CD14-positive monocyte (primary cell): Measurements from ENCODE around the gene CYLD. TPM values are rescaled to one million over a fixed set of nuclear protein-coding genes. Genes with fewer than 3 reads are reported as not detected.

Experiments
- DNase-seq, 3 donors: peaks; one replicate each; pipeline ENCODE4 v3.0.0-alpha.2; 2011 to 2022
- H2AFZ ChIP-seq: 2 replicates; pipeline ENCODE4 v1.6.0; 2012; ENCODE audit warnings: mild to moderate bottlenecking, low read depth, low read length, inconsistent platforms; ENCODE audit not compliant: insufficient read depth, poor library complexity, severe bottlenecking
- H3K27ac ChIP-seq, 2 donors: 1 replicate in 1 of 2; 2 replicates in 1 of 2; pipeline ENCODE4 v1.5.1; 2012 to 2013; ENCODE audit warnings: low read length in 2 of 2, control low read depth in 1 of 2, inconsistent platforms in 1 of 2, low read depth in 1 of 2, mild to moderate bottlenecking in 1 of 2
- H3K27me3 ChIP-seq, 2 donors: one replicate each; pipeline versions ENCODE4 v1.6.0 to v1.6.1; 2011 to 2013; ENCODE audit warnings: low read length in 2 of 2; ENCODE audit not compliant: control insufficient read depth in 2 of 2, insufficient read depth in 2 of 2
- H3K36me3 ChIP-seq, 2 donors: replicated peaks in 1 of 2; 1 replicate in 1 of 2; 2 replicates in 1 of 2; pipeline versions ENCODE4 v1.5.1 to v1.6.1; 2012 to 2013; ENCODE audit warnings: low read length in 2 of 2, control low read depth in 1 of 2, inconsistent platforms in 1 of 2, mild to moderate bottlenecking in 1 of 2; ENCODE audit not compliant: insufficient read depth in 2 of 2, control insufficient read depth in 1 of 2
- H3K4me1 ChIP-seq, 2 donors: 1 replicate in 1 of 2; 2 replicates in 1 of 2; pipeline versions ENCODE4 v1.5.1 to v1.6.1; 2012 to 2013; ENCODE audit warnings: low read length in 2 of 2, control low read depth in 1 of 2, inconsistent platforms in 1 of 2, mild to moderate bottlenecking in 1 of 2, moderate library complexity in 1 of 2; ENCODE audit not compliant: insufficient read depth in 2 of 2, control insufficient read depth in 1 of 2
- H3K4me2 ChIP-seq: replicated peaks from 2 replicates; pipeline ENCODE3; 2012; ENCODE audit warnings: low read length, moderate library complexity, mild to moderate bottlenecking; ENCODE audit not compliant: poor library complexity, severe bottlenecking; ENCODE audit errors: extremely low read depth
- H3K4me3 ChIP-seq, 3 experiments: fragments of 200-600 bp in 1 of 3; sonication (generic) in 1 of 3; replicated peaks in 1 of 3; 1 replicate in 2 of 3; 2 replicates in 1 of 3; pipeline ENCODE4 v1.5.1; 2011 to 2013; ENCODE audit warnings: low read length in 3 of 3, mild to moderate bottlenecking in 3 of 3, control low read depth in 2 of 3, low read depth in 2 of 3, inconsistent platforms in 1 of 3, moderate library complexity in 1 of 3
- H3K79me2 ChIP-seq: 2 replicates; pipeline ENCODE4 v1.6.0; 2012; ENCODE audit warnings: mild to moderate bottlenecking, control low read depth, inconsistent platforms, low read length, moderate library complexity; ENCODE audit not compliant: insufficient read depth
- H3K9ac ChIP-seq: 2 replicates; pipeline ENCODE4 v1.6.0; 2017; ENCODE audit warnings: low read length, mild to moderate bottlenecking; ENCODE audit not compliant: insufficient read depth, poor library complexity, severe bottlenecking
- H3K9me3 ChIP-seq, 2 donors: replicated peaks in 1 of 2; 1 replicate in 1 of 2; 2 replicates in 1 of 2; pipeline versions ENCODE4 v1.5.1 to v1.6.1; 2012 to 2013; ENCODE audit warnings: low read length in 2 of 2, control low read depth in 1 of 2; ENCODE audit not compliant: control insufficient read depth in 1 of 2, insufficient read depth in 1 of 2
- H4K20me1 ChIP-seq: 2 replicates; pipeline ENCODE4 v1.6.0; 2012; ENCODE audit warnings: mild to moderate bottlenecking, low read length, control low read depth, moderate library complexity; ENCODE audit not compliant: insufficient read depth
- H3K27ac Mint-ChIP-seq, 7 donors: one replicate each; pipeline ENCODE4 v1.8.0; 2020; ENCODE audit warnings: mild to moderate bottlenecking in 7 of 7, mixed read lengths in 7 of 7, moderate library complexity in 6 of 7, inconsistent platforms in 2 of 7
- H3K27me3 Mint-ChIP-seq, 3 donors: one replicate each; pipeline ENCODE4 v1.8.0; 2021 to 2022; ENCODE audit warnings: low read depth in 3 of 3, mild to moderate bottlenecking in 3 of 3, mixed read lengths in 3 of 3, moderate library complexity in 3 of 3, inconsistent platforms in 1 of 3
- H3K36me3 Mint-ChIP-seq, 2 donors: one replicate each; pipeline ENCODE4 v1.8.0; 2020; ENCODE audit warnings: mixed read lengths in 2 of 2, inconsistent platforms in 1 of 2, mild to moderate bottlenecking in 1 of 2
- H3K4me1 Mint-ChIP-seq: one replicate; pipeline ENCODE4 v1.8.0; 2020; ENCODE audit warnings: mild to moderate bottlenecking, mixed read lengths
- H3K4me3 Mint-ChIP-seq, 2 donors: one replicate each; pipeline ENCODE4 v1.8.0; 2020; ENCODE audit warnings: mild to moderate bottlenecking in 2 of 2, mixed read lengths in 2 of 2, moderate library complexity in 1 of 2
- H3K9me3 Mint-ChIP-seq, 7 donors: one replicate each; pipeline ENCODE4 v1.8.0; 2020 to 2022; ENCODE audit warnings: mixed read lengths in 7 of 7, mild to moderate bottlenecking in 6 of 7, moderate library complexity in 6 of 7, inconsistent platforms in 2 of 7
- CTCF ChIP-seq: fragments of 200-600 bp; IDR thresholded peaks from one replicate; pipeline ENCODE4 v1.8.0; 2022; ENCODE audit warnings: antibody characterized with exemption, mild to moderate bottlenecking
- WGBS: methylation state at CpG from one replicate; pipeline ENCODE4 v1.1.5; 2013; ENCODE audit warnings: missing lambda C conversion rate; ENCODE audit not compliant: insufficient coverage; 5-methylcytosine and 5-hydroxymethylcytosine counted together
- intact Hi-C, 2 donors: fragments of 100-400 bp; cut with micrococcal nuclease; formaldehyde crosslinking; loops; one replicate each; pipeline versions ENCODE4 v1.15.0 to v1.15.1; 2023
- polyA plus RNA-seq, 3 donors: library from polyadenylated mRNA; depleted of rRNA in 1 of 3; unstranded in 2 of 3; stranded (reverse) in 1 of 3; fragments of 300-500 nt in 2 of 3; fragments of >200 nt in 1 of 3; fragmentation: Illumina TruSeq in 2 of 3; gene quantifications; 1 replicate in 2 of 3; 2 replicates in 1 of 3; pipeline ENCODE4 v1.2.3, GENCODE V29; 2012 to 2021

Gene CYLD
- polyA plus RNA-seq, 3 donors = 32.1 to 57.9 (median 35.9) TPM

DNA sequence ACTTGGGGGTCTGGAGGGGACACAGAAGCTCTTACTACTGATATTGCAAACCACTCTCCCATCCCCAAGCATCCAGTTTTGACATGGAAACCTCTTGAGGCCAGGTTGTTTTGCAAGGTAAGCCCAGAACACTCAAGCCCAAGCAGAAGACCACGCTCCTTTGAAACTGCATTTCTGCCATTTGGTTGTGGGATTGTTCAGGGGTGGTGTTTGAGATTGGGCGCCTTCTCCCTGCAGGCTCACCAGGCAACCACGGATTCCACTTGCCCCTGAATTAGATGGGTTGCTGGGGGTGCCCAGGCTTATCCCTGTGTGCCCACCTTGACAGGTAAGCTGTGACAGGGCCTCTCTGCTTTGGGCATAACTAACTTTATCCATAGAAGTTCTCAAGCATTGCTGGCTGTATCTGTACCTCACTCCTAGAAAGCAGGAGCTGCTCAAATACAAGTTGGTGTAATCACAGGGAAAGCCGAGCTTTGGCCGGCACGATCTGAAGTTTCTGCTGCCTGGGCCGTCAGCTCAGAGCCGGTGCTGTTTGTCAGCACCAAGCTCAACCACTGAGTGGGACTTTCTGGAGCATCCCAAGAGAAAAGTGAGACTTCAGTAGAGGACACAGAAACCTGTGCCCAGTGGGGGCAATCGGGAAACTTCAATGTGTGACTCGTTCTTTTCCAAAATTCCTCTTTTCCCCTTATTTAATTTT is 93.6 kb downstream of the CYLD start:
- Mint-ChIP-seq H3K27me3 (peaks cover 4 to 12% (median 10%) of the 10 kb centered on the region in 3 donors), H3K27ac (no peak overlapping the region)
- intact Hi-C loops = no loop called here

DNA sequence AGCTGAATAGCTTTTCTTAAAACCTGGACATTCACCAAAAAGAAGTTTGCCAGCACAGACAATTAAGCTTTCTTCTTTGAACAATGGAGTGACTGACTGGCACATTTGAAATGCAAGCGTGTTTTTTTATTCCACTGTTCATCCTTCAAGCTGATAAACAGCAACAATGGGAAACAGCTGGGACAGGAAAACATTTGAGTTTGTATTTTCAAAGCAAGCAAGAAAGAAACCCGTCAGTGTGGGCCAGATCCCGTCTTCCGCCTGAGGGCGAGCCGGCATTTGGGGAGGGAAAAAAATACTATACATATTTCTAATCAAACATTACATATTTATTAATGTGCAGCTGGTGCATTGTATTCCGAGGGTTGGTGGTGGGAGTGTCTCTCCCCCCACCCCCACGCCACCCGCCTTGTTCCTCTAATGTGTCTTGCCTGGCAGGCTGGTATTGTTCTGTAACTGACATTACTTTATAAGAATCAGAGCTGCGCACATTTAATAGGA is 94.3 kb downstream of the CYLD start:
- no peak overlapping the region for H3K27ac ChIP-seq
- TF ChIP-seq CTCF = no peak
- no peaks in the 10 kb centered on the region for H3K79me2 ChIP-seq
- H3K4me2 ChIP-seq = no peak overlapping the region
- no peaks in the 10 kb centered on the region for H4K20me1 ChIP-seq
- H3K36me3 ChIP-seq = no peaks in the 10 kb centered on the region
- peaks cover 0 to 4% of the 10 kb centered on the region in 2 donors for H3K4me1 ChIP-seq
- H3K27me3 ChIP-seq = peaks cover 13 to 16% of the 10 kb centered on the region in 2 donors
- WGBS = 100% methylated on average over 1 of the region's 10 CpGs
- Mint-ChIP-seq H3K4me1 (peaks cover 6% of the 10 kb centered on the region), H3K36me3 (no peaks in the 10 kb centered on the region), H3K4me3 (no peak overlapping the region), H3K9me3 (peaks cover 0 to 2% (median 0%) of the 10 kb centered on the region in 7 donors), H3K27me3 (peaks cover 11 to 19% (median 16%) of the 10 kb centered on the region in 3 donors), H3K27ac (no peak overlapping the region)
- no peak overlapping the region for H2AFZ ChIP-seq
- intact Hi-C loops = no loop called here
- no peak overlapping the region for H3K4me3 ChIP-seq
- H3K9ac ChIP-seq = no peak overlapping the region
- DNase-seq = no peak
- H3K9me3 ChIP-seq = no peaks in the 10 kb centered on the region

More for the DNA sequence above, 93.6 kb downstream of the CYLD start:
- Histone ChIP-seq H3K27ac (no peak overlapping the region), H4K20me1 (no peaks in the 10 kb centered on the region), H3K79me2 (no peaks in the 10 kb centered on the region), H3K27me3 (peaks cover 8 to 9% of the 10 kb centered on the region in 2 donors), H3K36me3 (no peaks in the 10 kb centered on the region), H3K4me1 (no peaks in the 10 kb centered on the region), H3K9me3 (no peaks in the 10 kb centered on the region), H3K4me2 (no peak overlapping the region), H2AFZ (no peak overlapping the region), H3K4me3 (no peak overlapping the region), H3K9ac (no peak overlapping the region)
- Mint-ChIP-seq H3K9me3 (peaks cover 0 to 2% (median 0%) of the 10 kb centered on the region in 7 donors), H3K36me3 (no peaks in the 10 kb centered on the region), H3K4me3 (no peak overlapping the region), H3K4me1 (no peaks in the 10 kb centered on the region)
- WGBS = 98% methylated on average over 8 of the region's 10 CpGs
- no peak for TF ChIP-seq CTCF
- DNase-seq = no peak
